Keratinocyte (primary cell): ENCODE results near the gene NRG3. TPM values are rescaled to one million over a fixed set of nuclear protein-coding genes. Genes with fewer than 3 reads are reported as not detected.

Experiments used
- DNase-seq: peaks from one replicate; pipeline ENCODE4 v3.0.0-alpha.2; 2011; ENCODE audit warnings: low read depth, missing footprints, low spot score
- FAIRE-seq: peaks from 2 replicates; lab custom pipeline; 2011; peaks lifted over from hg19 to GRCh38; lab: Jason Lieb, UNC
- H2AFZ ChIP-seq: 2 replicates; pipeline ENCODE4 v1.6.0; 2012; ENCODE audit warnings: low read length, control low read depth, inconsistent platforms; ENCODE audit not compliant: control insufficient read depth
- H3K27ac ChIP-seq: 2 replicates; pipeline ENCODE4 v1.5.1; 2011; ENCODE audit warnings: low read length; ENCODE audit not compliant: control insufficient read depth, insufficient read depth
- H3K27me3 ChIP-seq: 3 replicates; pipeline ENCODE4 v1.6.0; 2011; ENCODE audit warnings: low read length; ENCODE audit not compliant: control insufficient read depth, insufficient read depth; ENCODE audit errors: extremely low read depth
- H3K36me3 ChIP-seq, 2 experiments: 2 replicates in 1 of 2; 3 replicates in 1 of 2; pipeline ENCODE4 v1.5.1; 2011; ENCODE audit warnings: low read length in 2 of 2, mild to moderate bottlenecking in 1 of 2; ENCODE audit not compliant: control insufficient read depth in 2 of 2, insufficient read depth in 2 of 2; ENCODE audit errors: extremely low read depth in 1 of 2
- H3K4me1 ChIP-seq: 3 replicates; pipeline ENCODE4 v1.5.1; 2011; ENCODE audit warnings: low read length; ENCODE audit not compliant: control insufficient read depth, insufficient read depth; ENCODE audit errors: extremely low read depth
- H3K4me2 ChIP-seq: 3 replicates; pipeline ENCODE4 v1.6.0; 2011; ENCODE audit warnings: low read depth, low read length; ENCODE audit not compliant: control insufficient read depth, insufficient read depth; ENCODE audit errors: extremely low read depth
- H3K4me3 ChIP-seq, 3 experiments: fragments of 200-600 bp in 1 of 3; sonication (generic) in 1 of 3; 2 replicates in 2 of 3; 3 replicates in 1 of 3; pipeline ENCODE4 v1.5.1; 2011 to 2016; ENCODE audit warnings: low read length in 3 of 3, mild to moderate bottlenecking in 3 of 3, control low read depth in 2 of 3, inconsistent platforms in 1 of 3, low read depth in 1 of 3, mixed read lengths in 1 of 3, mixed run types in 1 of 3, moderate library complexity in 1 of 3; ENCODE audit not compliant: control insufficient read depth in 2 of 3, insufficient read depth in 2 of 3; ENCODE audit errors: extremely low read depth in 1 of 3
- H3K79me2 ChIP-seq: 2 replicates; pipeline ENCODE4 v1.6.0; 2012; ENCODE audit warnings: low read length; ENCODE audit not compliant: control insufficient read depth, insufficient read depth
- H3K9ac ChIP-seq: 3 replicates; pipeline ENCODE4 v1.6.0; 2011; ENCODE audit warnings: low read length; ENCODE audit not compliant: control insufficient read depth, insufficient read depth; ENCODE audit errors: extremely low read depth
- H3K9me1 ChIP-seq: 3 replicates; pipeline ENCODE4 v1.6.0; 2011; ENCODE audit warnings: low read length; ENCODE audit not compliant: control insufficient read depth, insufficient read depth; ENCODE audit errors: extremely low read depth
- H3K9me3 ChIP-seq: 2 replicates; pipeline ENCODE4 v1.5.1; 2012; ENCODE audit warnings: low read depth, low read length; ENCODE audit not compliant: control insufficient read depth
- H4K20me1 ChIP-seq: 3 replicates; pipeline ENCODE4 v1.6.0; 2011; ENCODE audit warnings: low read length; ENCODE audit not compliant: control insufficient read depth, insufficient read depth; ENCODE audit errors: extremely low read depth
- EZH2 ChIP-seq: IDR thresholded peaks from one replicate; pipeline ENCODE4 v1.6.1; 2012; ENCODE audit warnings: inconsistent platforms, mild to moderate bottlenecking, low read length, moderate library complexity
- dilution Hi-C: fragments of 300-500 bp; cut with MboI; formaldehyde crosslinking; loops from one replicate; pipeline ENCODE4 v1.7.0; 2020; ENCODE audit warnings: low sequenced_read_pairs; ENCODE audit not compliant: extremely low pct_ligation_motif_present
- polyA plus RNA-seq, 5 experiments: library from polyadenylated mRNA; depleted of rRNA in 3 of 5; stranded (reverse) in 3 of 5; stranded (forward) in 1 of 5; unstranded in 1 of 5; fragments of >200 nt; gene quantifications; 1 replicate in 1 of 5; 2 replicates in 3 of 5; 3 replicates in 1 of 5; pipeline versions ENCODE4 v1.2.1 to v1.2.3, GENCODE V29; 2011 to 2012; ENCODE audit warnings: missing spikeins in 2 of 5, low read depth in 1 of 5, low replicate concordance in 1 of 5
- TF ChIP-seq, protein P1 (sequence below), 3 experiments: IDR thresholded peaks in 1 of 3; conservative IDR thresholded peaks in 1 of 3; optimal IDR thresholded peaks in 1 of 3; 2 replicates in 2 of 3; 3 replicates in 1 of 3; pipeline versions ENCODE3 to v1.5.1; 2011; ENCODE audit warnings: low read length in 3 of 3, mild to moderate bottlenecking in 3 of 3, moderate library complexity in 2 of 3, control low read depth in 1 of 3, inconsistent platforms in 1 of 3; ENCODE audit not compliant: insufficient read depth in 2 of 3; ENCODE audit errors: extremely low read depth in 1 of 3

The NRG3 gene
- polyA plus RNA-seq, 1 donor (not counting 4 experiments of a cell fraction or from before 2014, with no cell fraction given) = not detected

DNA sequence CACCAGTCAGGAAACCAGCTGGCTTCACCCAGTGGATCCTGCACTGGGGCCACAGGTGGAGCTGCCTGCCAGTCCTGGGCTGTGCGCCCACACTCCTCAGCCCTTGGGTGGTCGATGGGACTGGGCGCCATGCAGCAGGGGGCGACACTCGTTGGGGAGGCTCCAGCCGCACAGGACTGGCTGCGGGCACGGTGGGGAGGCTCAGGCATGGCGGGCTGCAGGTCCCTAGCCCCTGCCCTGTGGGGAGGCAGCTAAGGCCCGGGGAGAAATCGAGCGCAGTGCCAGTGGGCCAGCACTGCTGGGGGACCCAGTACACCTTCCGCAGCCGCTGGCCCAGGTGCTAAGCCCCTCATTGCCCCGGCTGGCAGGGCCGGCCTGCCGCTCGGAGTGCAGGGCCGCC is 12.4 kb upstream of the NRG3 start:
- H3K4me3 ChIP-seq = no peak overlapping the region
- FAIRE-seq = no peak
- dilution Hi-C loops = no loop called here

DNA sequence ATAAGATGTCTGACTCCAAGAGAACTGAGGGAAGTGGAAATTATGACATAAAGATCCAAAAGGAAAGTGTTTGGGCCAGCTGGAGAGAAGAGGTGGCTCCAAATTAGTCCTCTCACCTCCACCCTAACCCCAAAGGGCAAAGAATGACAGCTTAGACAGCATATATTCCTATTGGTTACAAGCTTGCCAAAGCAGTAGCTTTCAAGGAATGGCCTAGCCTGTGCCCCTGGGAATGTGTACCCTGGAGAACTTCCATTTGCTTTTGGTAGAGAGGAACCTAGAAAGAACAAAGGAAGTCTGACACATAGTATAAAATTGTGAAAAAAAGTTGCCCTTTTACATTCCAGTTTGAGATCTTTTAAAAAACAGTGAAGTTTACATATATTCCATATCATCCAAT is 11.2 kb upstream of the NRG3 start:
- dilution Hi-C loops = no loop called here
- Histone ChIP-seq H3K9ac (no peak overlapping the region), H3K9me1 (no peaks in the 10 kb centered on the region), H3K4me2 (no peak overlapping the region), H3K4me1 (no peaks in the 10 kb centered on the region), H2AFZ (no peak overlapping the region), H3K27ac (no peak overlapping the region), H3K9me3 (no peaks in the 10 kb centered on the region), H3K4me3 (no peak overlapping the region), H3K27me3 (no peaks in the 10 kb centered on the region), H3K79me2 (no peaks in the 10 kb centered on the region), H3K36me3 (no peaks in the 10 kb centered on the region), H4K20me1 (no peaks in the 10 kb centered on the region)
- no peak for DNase-seq
- no peak for TF ChIP-seq EZH2
- TF ChIP-seq, protein P1, sequence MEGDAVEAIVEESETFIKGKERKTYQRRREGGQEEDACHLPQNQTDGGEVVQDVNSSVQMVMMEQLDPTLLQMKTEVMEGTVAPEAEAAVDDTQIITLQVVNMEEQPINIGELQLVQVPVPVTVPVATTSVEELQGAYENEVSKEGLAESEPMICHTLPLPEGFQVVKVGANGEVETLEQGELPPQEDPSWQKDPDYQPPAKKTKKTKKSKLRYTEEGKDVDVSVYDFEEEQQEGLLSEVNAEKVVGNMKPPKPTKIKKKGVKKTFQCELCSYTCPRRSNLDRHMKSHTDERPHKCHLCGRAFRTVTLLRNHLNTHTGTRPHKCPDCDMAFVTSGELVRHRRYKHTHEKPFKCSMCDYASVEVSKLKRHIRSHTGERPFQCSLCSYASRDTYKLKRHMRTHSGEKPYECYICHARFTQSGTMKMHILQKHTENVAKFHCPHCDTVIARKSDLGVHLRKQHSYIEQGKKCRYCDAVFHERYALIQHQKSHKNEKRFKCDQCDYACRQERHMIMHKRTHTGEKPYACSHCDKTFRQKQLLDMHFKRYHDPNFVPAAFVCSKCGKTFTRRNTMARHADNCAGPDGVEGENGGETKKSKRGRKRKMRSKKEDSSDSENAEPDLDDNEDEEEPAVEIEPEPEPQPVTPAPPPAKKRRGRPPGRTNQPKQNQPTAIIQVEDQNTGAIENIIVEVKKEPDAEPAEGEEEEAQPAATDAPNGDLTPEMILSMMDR (optimal IDR thresholded peaks at IDR 0.05 in 1 of 3, IDR thresholded peaks at IDR 0.05 in 1 of 3, conservative IDR thresholded peaks at IDR 0.05 in 1 of 3; ENCODE audit: extremely low read depth in 1 of 3, insufficient read depth in 2 of 3, low read length in 3 of 3) = no peak
- FAIRE-seq = no peak

More for the DNA sequence above, 12.4 kb upstream of the NRG3 start:
- Histone ChIP-seq H3K27me3 (no peaks in the 10 kb centered on the region), H3K27ac (no peak overlapping the region), H3K9me3 (no peaks in the 10 kb centered on the region), H2AFZ (no peak overlapping the region), H3K9me1 (no peaks in the 10 kb centered on the region), H3K36me3 (no peaks in the 10 kb centered on the region), H3K4me1 (no peaks in the 10 kb centered on the region), H3K4me2 (no peak overlapping the region), H3K79me2 (no peaks in the 10 kb centered on the region), H4K20me1 (no peaks in the 10 kb centered on the region), H3K9ac (no peak overlapping the region)
- DNase-seq = no peak
- TF ChIP-seq EZH2 = no peak
- TF ChIP-seq, protein P1 (optimal IDR thresholded peaks at IDR 0.05 in 1 of 3, IDR thresholded peaks at IDR 0.05 in 1 of 3, conservative IDR thresholded peaks at IDR 0.05 in 1 of 3; ENCODE audit: extremely low read depth in 1 of 3, insufficient read depth in 2 of 3, low read length in 3 of 3) = no peak
